D721Med (cell line): ENCODE results near the gene DGUOK.

Experiments used
- DNase-seq: peaks from one replicate; pipeline ENCODE4 v3.0.0; 2011; ENCODE audit warnings: low spot score; ENCODE audit not compliant: insufficient read length
- FAIRE-seq: peaks from 2 replicates; lab custom pipeline; 2011; peaks lifted over from hg19 to GRCh38; lab: Jason Lieb, UNC
- CTCF ChIP-seq: IDR thresholded peaks from 2 replicates; pipeline ENCODE4 v1.5.1; 2012; ENCODE audit warnings: mild to moderate bottlenecking, control low read depth; ENCODE audit not compliant: insufficient read depth; ENCODE audit errors: missing control alignments

Gene DGUOK

GRCh38 chr2:73981081-73982001 is 54.7 kb downstream of the DGUOK start:
- DNase-seq = no peak

GRCh38 chr2:73982140-73982617 is 55.5 kb downstream of the DGUOK start:
- DNase-seq = no peak
- FAIRE-seq = no peak
- no peak for TF ChIP-seq CTCF

More at GRCh38 chr2:73981081-73982001, 54.7 kb downstream of the DGUOK start:
- FAIRE-seq = no peak
- TF ChIP-seq CTCF = no peak

GRCh38 chr2:73983322-73984202 is 56.9 kb downstream of the DGUOK start:
- DNase-seq (no peak), FAIRE-seq (no peak)
- no peak for TF ChIP-seq CTCF

- TF ChIP-seq CTCF = no peak
- DNase-seq (no peak), FAIRE-seq (no peak)
These were observed 57.7 kb downstream of the DGUOK start, which contains the start of gene TET3 for GRCh38 chr2:73984203-73984921. TSS of gene TET3 (plus strand) at chr2:73984910. CDS start at chr2:73986404, 1,494 bp downstream.

- FAIRE-seq = no peak
- no peak for TF ChIP-seq CTCF
- no peak for DNase-seq
These were observed 58.2 kb downstream of the DGUOK start for GRCh38 chr2:73984922-73985307.

- no peak for DNase-seq
- TF ChIP-seq CTCF = no peak
These were observed 58.8 kb downstream of the DGUOK start for GRCh38 chr2:73985308-73986084.

More at GRCh38 chr2:73985308-73986084, 58.8 kb downstream of the DGUOK start:
- FAIRE-seq = no peak
